SW 1271 (cell line): ENCODE measurements around the gene TXNDC16.

Experiments
- DNase-seq, 2 experiments: peaks; one replicate each; lab custom pipeline; 2025; lab: John Stamatoyannopoulos, UW

TXNDC16 gene

GRCh38 chr14:52446355-52446754, 106.0 kb downstream of the TXNDC16 start:
- DNase-seq: no peak

GRCh38 chr14:52443506-52443905, 108.8 kb downstream of the TXNDC16 start:
- no peak for DNase-seq

GRCh38 chr14:52442602-52443001, 109.7 kb downstream of the TXNDC16 start:
- DNase-seq: no peak

GRCh38 chr14:52442166-52442565, 110.1 kb downstream of the TXNDC16 start:
- no peak for DNase-seq

GRCh38 chr14:52439476-52439875, 112.8 kb downstream of the TXNDC16 start:
- DNase-seq: no peak

GRCh38 chr14:52434955-52435354, 117.3 kb downstream of the TXNDC16 start:
- DNase-seq: no peak

- no peak for DNase-seq
Measured at GRCh38 chr14:52430474-52430873, 121.8 kb downstream of the TXNDC16 start.

GRCh38 chr14:52429451-52429850, 122.9 kb downstream of the TXNDC16 start:
- DNase-seq: no peak

- no peak for DNase-seq
Measured at GRCh38 chr14:52427460-52427859, 124.8 kb downstream of the TXNDC16 start.

GRCh38 chr14:52422650-52423356, 129.5 kb downstream of the TXNDC16 start:
- DNase-seq: no peak

- no peak for DNase-seq
Measured at GRCh38 chr14:52417139-52417538, 135.2 kb downstream of the TXNDC16 start.

GRCh38 chr14:52413729-52414408, 138.4 kb downstream of the TXNDC16 start:
- no peak for DNase-seq

- DNase-seq: no peak
Measured at GRCh38 chr14:52412426-52412825, 139.9 kb downstream of the TXNDC16 start.

GRCh38 chr14:52405314-52405713, 147.0 kb downstream of the TXNDC16 start:
- DNase-seq: no peak

GRCh38 chr14:52402812-52403526, 149.3 kb downstream of the TXNDC16 start:
- DNase-seq: no peak

GRCh38 chr14:52400846-52401245, 151.5 kb downstream of the TXNDC16 start:
- DNase-seq: no peak

GRCh38 chr14:52399921-52400595, 152.2 kb downstream of the TXNDC16 start:
- DNase-seq: no peak

- no peak for DNase-seq
Measured at GRCh38 chr14:52399104-52399503, 153.2 kb downstream of the TXNDC16 start.

GRCh38 chr14:52397844-52398243, 154.5 kb downstream of the TXNDC16 start:
- DNase-seq: no peak

- DNase-seq: no peak
Measured at GRCh38 chr14:52395728-52396127, 156.6 kb downstream of the TXNDC16 start.

GRCh38 chr14:52391881-52392615, 160.3 kb downstream of the TXNDC16 start:
- no peak for DNase-seq
